HepG2 (cell line): ENCODE data around the gene PYGO1. TPM values are rescaled to one million over a fixed set of nuclear protein-coding genes. Genes with fewer than 3 reads are reported as not detected.

Experiments used
- ATAC-seq: fragments of 200-7000 bp; cut with Tn5 transposase; 3 replicates; pipeline ENCODE4 v1.9.1; 2020; ENCODE audit warnings: mild to moderate bottlenecking, moderate library complexity
- BruUV-seq: library from RNA; stranded (reverse); fragments of 400-500 nt; replicated peaks from 2 replicates; lab custom pipeline; 2021; lab: Mats Ljungman, UMichigan
- CTCF ChIA-PET: fragments of 300-600 bp; formaldehyde crosslinking; extraction: SDS; loops from one replicate; lab custom pipeline; 2021; ENCODE audit warnings: low total read pairs, inconsistent platforms, low intra/inter-chr PET ratio; lab: Yijun Ruan, JAX
- POLR2A ChIA-PET: fragments of 350-600 bp; sonication (Branson Sonifier 250); formaldehyde crosslinking; loops from one replicate; lab custom pipeline; 2020; ENCODE audit warnings: antibody characterized with exemption, inconsistent platforms; lab: Yijun Ruan, JAX
- DNase-seq: peaks from one replicate; pipeline ENCODE4 v3.0.0-alpha.2; 2015; ENCODE audit warnings: low spot score
- FAIRE-seq: peaks from 3 replicates; lab custom pipeline; 2011; peaks lifted over from hg19 to GRCh38; lab: Jason Lieb, UNC
- H2AFZ ChIP-seq: one replicate; pipeline ENCODE4 v1.6.1; 2011; ENCODE audit warnings: low read length, inconsistent platforms
- H3K27ac ChIP-seq: fragments of 300-600 bp; 3 replicates; pipeline ENCODE4 v1.8.0; 2011; ENCODE audit warnings: mixed run types, mild to moderate bottlenecking, mixed read lengths, low read length, inconsistent platforms; ENCODE audit not compliant: insufficient read depth; ENCODE audit errors: extremely low read length
- H3K27me3 ChIP-seq, 2 experiments: fragments of 200-600 bp in 1 of 2; 2 replicates in 1 of 2; 3 replicates in 1 of 2; pipeline versions ENCODE4 v1.6.0 to v1.8.0; 2011; ENCODE audit warnings: low read length in 2 of 2, mild to moderate bottlenecking in 2 of 2, moderate library complexity in 2 of 2, inconsistent platforms in 1 of 2; ENCODE audit not compliant: insufficient read depth in 2 of 2, control insufficient read depth in 1 of 2
- H3K36me3 ChIP-seq, 2 experiments: fragments of 200-600 bp in 1 of 2; replicated peaks in 1 of 2; 2 replicates in 1 of 2; 3 replicates in 1 of 2; pipeline versions ENCODE4 v1.5.1 to v1.8.0; 2011; ENCODE audit warnings: low read length in 2 of 2, inconsistent platforms in 1 of 2; ENCODE audit not compliant: insufficient read depth in 2 of 2, control insufficient read depth in 1 of 2
- H3K4me1 ChIP-seq: 2 replicates; pipeline ENCODE4 v1.5.1; 2012; ENCODE audit warnings: low read length, inconsistent platforms; ENCODE audit not compliant: insufficient read depth
- H3K4me2 ChIP-seq: 2 replicates; pipeline ENCODE4 v1.6.0; 2011; ENCODE audit warnings: low read depth, low read length, inconsistent platforms
- H3K4me3 ChIP-seq, 3 experiments: fragments of 200-600 bp in 1 of 3; sonication (generic), shearing (Covaris generic) in 1 of 3; replicated peaks in 1 of 3; 2 replicates each; pipeline ENCODE4 v1.5.1; 2011 to 2016; ENCODE audit warnings: low read length in 3 of 3, inconsistent platforms in 2 of 3, low read depth in 2 of 3, mild to moderate bottlenecking in 2 of 3, control low read depth in 1 of 3, mixed read lengths in 1 of 3; ENCODE audit not compliant: insufficient read depth in 1 of 3
- H3K79me2 ChIP-seq: one replicate; pipeline ENCODE4 v1.6.1; 2011; ENCODE audit warnings: low read length, inconsistent platforms; ENCODE audit not compliant: insufficient read depth
- H3K9ac ChIP-seq: 2 replicates; pipeline ENCODE4 v1.6.0; 2011; ENCODE audit warnings: mild to moderate bottlenecking, low read depth, low read length, inconsistent platforms; ENCODE audit not compliant: insufficient read depth
- H3K9me3 ChIP-seq: 2 replicates; pipeline ENCODE4 v1.5.1; 2012; ENCODE audit warnings: mild to moderate bottlenecking, low read length
- H4K20me1 ChIP-seq: 2 replicates; pipeline ENCODE4 v1.6.0; 2011; ENCODE audit warnings: inconsistent platforms, mild to moderate bottlenecking, low read length, moderate library complexity; ENCODE audit not compliant: insufficient read depth
- EED ChIP-seq: sonication (generic); formaldehyde crosslinking; IDR thresholded peaks from 2 replicates; pipeline ENCODE4 v1.5.0; 2020; ENCODE audit warnings: mild to moderate bottlenecking, missing genetic modification reagents
- GTF3A ChIP-seq: sonication (generic); formaldehyde crosslinking; conservative IDR thresholded peaks from 2 replicates; pipeline ENCODE4 v1.4.0; 2020; ENCODE audit warnings: mild to moderate bottlenecking, missing genetic modification reagents
- HNRNPUL1 ChIP-seq: fragments of 200-400 bp; formaldehyde crosslinking; IDR thresholded peaks from 2 replicates; pipeline ENCODE4 v1.6.1; 2017; ENCODE audit warnings: low read depth, mild to moderate bottlenecking, low read length, moderate library complexity
- NFKBIZ ChIP-seq: IDR thresholded peaks from 2 replicates; pipeline ENCODE4 v1.6.1; 2018; ENCODE audit warnings: missing genetic modification reagents, missing compliant biosample characterization
- SRF ChIP-seq: IDR thresholded peaks from 2 replicates; pipeline ENCODE4 v1.6.1; 2011; ENCODE audit warnings: mild to moderate bottlenecking, low read depth, low read length, moderate library complexity
- TBP ChIP-seq: sonication (generic); formaldehyde crosslinking; IDR thresholded peaks from 2 replicates; pipeline ENCODE4 v1.5.0; 2020; ENCODE audit warnings: missing genetic modification reagents
- ZBTB43 ChIP-seq: sonication (generic); formaldehyde crosslinking; conservative IDR thresholded peaks from 2 replicates; pipeline ENCODE4 v1.4.0; 2020; ENCODE audit warnings: missing genetic modification reagents
- ZFP36L2 ChIP-seq: sonication (generic); formaldehyde crosslinking; IDR thresholded peaks from 2 replicates; pipeline ENCODE4 v1.4.0; 2020; ENCODE audit warnings: missing genetic modification reagents
- ZNF607 ChIP-seq: sonication (generic); formaldehyde crosslinking; IDR thresholded peaks from 2 replicates; pipeline ENCODE4 v1.5.1; 2020; ENCODE audit warnings: missing genetic modification reagents, mild to moderate bottlenecking, borderline replicate concordance
- ZNF644 ChIP-seq: IDR thresholded peaks from 2 replicates; pipeline ENCODE4 v1.6.1; 2016; ENCODE audit warnings: low read depth
- ZNF713 ChIP-seq: sonication (generic); formaldehyde crosslinking; IDR thresholded peaks from 2 replicates; pipeline ENCODE4 v1.4.0; 2020; ENCODE audit warnings: mild to moderate bottlenecking, missing genetic modification reagents
- ZNF75D ChIP-seq: sonication (generic); formaldehyde crosslinking; IDR thresholded peaks from 2 replicates; pipeline ENCODE4 v1.8.1; 2023; ENCODE audit warnings: missing genetic modification reagents, mild to moderate bottlenecking, borderline replicate concordance
- ZNF792 ChIP-seq: IDR thresholded peaks from 2 replicates; pipeline ENCODE4 v1.6.1; 2016
- WGBS: methylation state at CpG from one replicate; pipeline ENCODE4 v1.1.6; 2017; ENCODE audit warnings: low lambda C conversion rate; 5-methylcytosine and 5-hydroxymethylcytosine counted together
- in situ Hi-C: cut with HindIII; loops from 2 replicates; pipeline ENCODE4 v1.10.0; 2017; ENCODE audit warnings: low pct_unique_long_range_greater_than_20kb; ENCODE audit not compliant: extremely low pct_ligation_motif_present
- intact Hi-C: fragments of 100-400 bp; cut with micrococcal nuclease; formaldehyde crosslinking; loops from one replicate; pipeline ENCODE4 v1.10.0; 2022; ENCODE audit not compliant: unreplicated experiment
- polyA plus RNA-seq, 8 experiments: library from polyadenylated mRNA; depleted of rRNA in 3 of 8; stranded (reverse) in 7 of 8; unstranded in 1 of 8; fragments of >200 nt; fragmentation: Illumina TruSeq in 4 of 8; extraction: Trizol in 4 of 8; gene quantifications; 2 replicates each; pipeline versions ENCODE4 v1.2.1 to v1.2.3, GENCODE V29; 2011 to 2016; ENCODE audit warnings: low read depth in 4 of 8, missing spikeins in 1 of 8, mixed read lengths in 1 of 8; ENCODE audit not compliant: insufficient read depth in 1 of 8
- total RNA-seq, 5 experiments: library from RNA; depleted of rRNA; stranded (reverse); fragments of >200 nt; fragmentation: Illumina TruSeq; extraction: Trizol; gene quantifications; 2 replicates each; pipeline ENCODE4 v1.2.3, GENCODE V29; 2016; ENCODE audit warnings: low read depth in 1 of 5
- TF ChIP-seq, protein P1 (sequence below): sonication (generic); formaldehyde crosslinking; conservative IDR thresholded peaks from 2 replicates; pipeline ENCODE4 v1.4.0; 2020; ENCODE audit warnings: missing genetic modification reagents

PYGO1 gene
- total and polyA plus RNA-seq, 2 of the 13 experiments (the other 11 are each of a cell fraction or from before 2014, with no cell fraction given): 1.1 to 1.8 TPM

DNA sequence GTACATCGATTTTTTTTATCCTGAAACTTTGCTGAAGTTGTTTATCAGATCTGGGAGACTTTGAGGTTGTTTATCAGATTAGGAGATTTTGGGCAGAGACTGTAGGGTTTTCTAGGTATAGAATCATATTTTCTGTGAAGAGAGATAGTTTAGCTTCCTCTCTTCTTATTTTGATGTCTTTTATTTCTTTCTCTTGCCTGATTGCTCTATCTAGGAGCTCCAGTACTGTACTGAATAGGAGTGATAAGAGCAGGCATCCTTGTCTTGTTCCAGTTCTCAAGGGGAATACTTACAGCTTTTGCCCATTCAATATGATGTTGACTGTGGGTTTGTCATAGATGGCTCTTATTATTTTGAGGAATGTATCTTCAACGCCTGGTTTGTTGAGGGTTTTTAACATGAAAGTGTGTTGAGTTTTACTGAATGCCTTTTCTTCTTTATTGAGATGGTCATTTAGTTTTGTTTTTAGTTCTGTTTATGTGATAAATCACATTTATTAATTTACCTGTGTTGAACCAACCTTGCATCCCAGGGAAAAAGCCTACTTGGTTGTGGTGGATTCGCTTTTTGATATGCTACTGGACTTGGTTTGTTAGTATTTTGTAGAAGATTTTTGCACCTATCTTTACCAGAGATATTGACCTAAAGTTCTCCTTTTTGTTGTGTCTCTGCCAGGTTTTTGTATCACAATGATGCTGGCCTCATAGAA is 65.2 kb downstream of the PYGO1 start:
- POLR2A ChIA-PET: no interaction called here
- no peak for ATAC-seq
- no peaks in the 10 kb centered on the region; a peak in 1 of 5 replicates for H3K27me3 ChIP-seq
- intact Hi-C loops (no loop called here), in situ Hi-C loops (no loop called here)
- CTCF ChIA-PET: no interaction called here
- H3K4me1 ChIP-seq: peaks cover 12% of the 10 kb centered on the region
- no peaks in the 10 kb centered on the region for H4K20me1 ChIP-seq
- H3K4me3 ChIP-seq: no peak overlapping the region
- H3K36me3 ChIP-seq: no peaks in the 10 kb centered on the region
- no peak for FAIRE-seq
- H3K27ac ChIP-seq: no peak overlapping the region
- H3K79me2 ChIP-seq: no peaks in the 10 kb centered on the region
- H3K9me3 ChIP-seq: no peaks in the 10 kb centered on the region
- DNase-seq: no peak
- no TSS peak for BruUV-seq
- no peak overlapping the region for H3K9ac ChIP-seq
- WGBS: 1% methylated on average over 3 of the region's 3 CpGs
- no peak overlapping the region for H3K4me2 ChIP-seq
- no peak for TF ChIP-seq TBP (CRISPR knock-in tag)
- TF ChIP-seq ZNF792 (CRISPR knock-in tag): no peak
- no peak for TF ChIP-seq ZNF607 (CRISPR knock-in tag)
- TF ChIP-seq, protein P1, sequence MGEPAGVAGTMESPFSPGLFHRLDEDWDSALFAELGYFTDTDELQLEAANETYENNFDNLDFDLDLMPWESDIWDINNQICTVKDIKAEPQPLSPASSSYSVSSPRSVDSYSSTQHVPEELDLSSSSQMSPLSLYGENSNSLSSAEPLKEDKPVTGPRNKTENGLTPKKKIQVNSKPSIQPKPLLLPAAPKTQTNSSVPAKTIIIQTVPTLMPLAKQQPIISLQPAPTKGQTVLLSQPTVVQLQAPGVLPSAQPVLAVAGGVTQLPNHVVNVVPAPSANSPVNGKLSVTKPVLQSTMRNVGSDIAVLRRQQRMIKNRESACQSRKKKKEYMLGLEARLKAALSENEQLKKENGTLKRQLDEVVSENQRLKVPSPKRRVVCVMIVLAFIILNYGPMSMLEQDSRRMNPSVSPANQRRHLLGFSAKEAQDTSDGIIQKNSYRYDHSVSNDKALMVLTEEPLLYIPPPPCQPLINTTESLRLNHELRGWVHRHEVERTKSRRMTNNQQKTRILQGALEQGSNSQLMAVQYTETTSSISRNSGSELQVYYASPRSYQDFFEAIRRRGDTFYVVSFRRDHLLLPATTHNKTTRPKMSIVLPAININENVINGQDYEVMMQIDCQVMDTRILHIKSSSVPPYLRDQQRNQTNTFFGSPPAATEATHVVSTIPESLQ: no peak
- TF ChIP-seq HNRNPUL1: no peak
- TF ChIP-seq GTF3A (CRISPR knock-in tag): no peak
- TF ChIP-seq NFKBIZ (CRISPR knock-in tag): no peak
- no peak for TF ChIP-seq ZNF75D (CRISPR knock-in tag)
- no peak for TF ChIP-seq EED (CRISPR knock-in tag)
- TF ChIP-seq SRF: no peak
- no peak for TF ChIP-seq ZNF644
- TF ChIP-seq ZNF713 (CRISPR knock-in tag): no peak
- no peak for TF ChIP-seq ZBTB43 (CRISPR knock-in tag)
- no peak for TF ChIP-seq ZFP36L2
- no peak overlapping the region for H2AFZ ChIP-seq
